Sigmoid colon (tissue), 4 donors: ENCODE measurements around the gene CCDC80.

Source experiments
- POLR2AphosphoS5 ChIP-seq, 4 donors: sonication (generic); formaldehyde crosslinking; IDR thresholded peaks; one replicate each; pipeline ENCODE4 v1.6.1; 2017; ENCODE audit warnings: antibody characterized with exemption in 4 of 4
- TF ChIP-seq, protein P1 (sequence below), 4 experiments: fragments of 450-650 bp in 3 of 4; fragments of 200-600 bp in 1 of 4; IDR thresholded peaks; one replicate each; pipeline ENCODE4 v1.5.1; 2016 to 2019; ENCODE audit warnings: antibody characterized with exemption in 4 of 4, mild to moderate bottlenecking in 3 of 4, moderate library complexity in 2 of 4

DNA sequence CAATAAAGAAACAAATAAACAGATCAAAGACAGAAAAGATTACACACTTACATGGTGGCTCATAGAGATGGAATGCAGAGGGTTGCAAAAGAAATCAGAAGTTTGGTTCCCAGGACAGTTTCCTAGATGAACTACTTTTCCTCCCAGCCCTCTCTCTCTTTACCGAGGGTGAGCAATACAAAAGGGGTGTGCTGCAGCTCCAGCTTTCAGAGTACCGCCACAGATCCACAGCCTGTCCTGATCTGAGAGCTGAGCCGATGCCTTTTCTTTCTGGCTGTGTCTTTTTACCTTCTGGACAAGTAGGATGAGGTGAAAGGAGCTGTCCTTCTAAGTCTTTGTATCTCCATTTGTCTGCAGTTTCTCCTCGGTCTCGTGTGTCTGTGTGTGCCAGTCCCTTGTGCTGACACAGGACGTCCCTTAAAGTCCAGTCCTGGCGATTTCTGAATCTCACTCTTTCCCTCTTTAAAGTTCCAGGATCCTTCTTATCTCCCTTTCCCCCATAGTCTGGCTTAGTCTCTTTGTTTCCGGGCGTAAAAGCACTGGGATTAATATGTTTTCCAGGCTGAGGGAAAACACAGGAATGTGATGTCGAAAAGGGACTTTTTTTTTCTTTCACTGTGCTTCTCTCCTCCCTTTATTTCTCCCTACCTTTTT, 540 bp downstream of the CCDC80 start:
- TF ChIP-seq, protein P1, sequence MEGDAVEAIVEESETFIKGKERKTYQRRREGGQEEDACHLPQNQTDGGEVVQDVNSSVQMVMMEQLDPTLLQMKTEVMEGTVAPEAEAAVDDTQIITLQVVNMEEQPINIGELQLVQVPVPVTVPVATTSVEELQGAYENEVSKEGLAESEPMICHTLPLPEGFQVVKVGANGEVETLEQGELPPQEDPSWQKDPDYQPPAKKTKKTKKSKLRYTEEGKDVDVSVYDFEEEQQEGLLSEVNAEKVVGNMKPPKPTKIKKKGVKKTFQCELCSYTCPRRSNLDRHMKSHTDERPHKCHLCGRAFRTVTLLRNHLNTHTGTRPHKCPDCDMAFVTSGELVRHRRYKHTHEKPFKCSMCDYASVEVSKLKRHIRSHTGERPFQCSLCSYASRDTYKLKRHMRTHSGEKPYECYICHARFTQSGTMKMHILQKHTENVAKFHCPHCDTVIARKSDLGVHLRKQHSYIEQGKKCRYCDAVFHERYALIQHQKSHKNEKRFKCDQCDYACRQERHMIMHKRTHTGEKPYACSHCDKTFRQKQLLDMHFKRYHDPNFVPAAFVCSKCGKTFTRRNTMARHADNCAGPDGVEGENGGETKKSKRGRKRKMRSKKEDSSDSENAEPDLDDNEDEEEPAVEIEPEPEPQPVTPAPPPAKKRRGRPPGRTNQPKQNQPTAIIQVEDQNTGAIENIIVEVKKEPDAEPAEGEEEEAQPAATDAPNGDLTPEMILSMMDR (IDR thresholded peaks at IDR 0.05): no peak
- TF ChIP-seq POLR2AphosphoS5 (IDR thresholded peaks at IDR 0.05): peak in 2 of 4 donors; percentile 36 to 59
